22Rv1 (cell line): ENCODE results near the gene GIPR.

ENCODE experiments used
- CTCF ChIP-seq: fragments of 450-650 bp; IDR thresholded peaks from 2 replicates; pipeline ENCODE4 v1.5.1; 2017; ENCODE audit warnings: mild to moderate bottlenecking
- ZFX ChIP-seq: fragments of 450-650 bp; IDR thresholded peaks from 2 replicates; pipeline ENCODE4 v1.6.1; 2017; ENCODE audit warnings: antibody characterized with exemption, borderline replicate concordance

DNA sequence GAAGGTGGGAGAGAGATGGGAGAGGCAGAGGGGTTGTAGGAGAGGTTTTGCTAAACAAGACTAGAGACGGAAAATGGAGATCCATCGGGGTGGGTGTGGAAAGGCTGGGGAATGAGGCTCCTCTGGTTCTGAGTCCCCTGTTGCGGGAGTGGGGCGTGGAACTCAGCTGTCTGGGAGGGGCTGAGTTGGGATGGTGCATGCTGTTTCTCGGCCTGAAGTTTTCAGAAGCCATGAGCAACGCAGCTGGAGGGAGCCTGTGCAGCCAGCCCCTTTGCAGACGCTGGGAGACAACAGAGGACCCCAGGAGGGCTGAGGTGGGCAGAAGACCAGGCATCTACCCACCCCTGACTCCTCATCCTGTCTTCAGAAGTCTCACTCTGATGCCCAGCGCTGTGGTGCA lies 7.4 kb upstream of the GIPR start:
- TF ChIP-seq CTCF (no peak), ZFX (no peak)
